Measurements from ENCODE around the gene MNT.
A peak's percentile ranks its signal among the peaks of the same experiment; 100 is the strongest.

The MNT gene

GRCh38 chr17:2344528-2344927 lies 56.3 kb downstream of the MNT start:
- TF ChIP-seq MYC (IDR thresholded peaks at IDR 0.05; ENCODE audit: low read depth, low read length) = no peak
- TF ChIP-seq CTCF (IDR thresholded peaks at IDR 0.05; ENCODE audit: low read depth, low read length) = no peak
- TF ChIP-seq POLR2A (IDR thresholded peaks at IDR 0.05; ENCODE audit: extremely low read depth, insufficient read length) = no peak
- TF ChIP-seq, protein P1, sequence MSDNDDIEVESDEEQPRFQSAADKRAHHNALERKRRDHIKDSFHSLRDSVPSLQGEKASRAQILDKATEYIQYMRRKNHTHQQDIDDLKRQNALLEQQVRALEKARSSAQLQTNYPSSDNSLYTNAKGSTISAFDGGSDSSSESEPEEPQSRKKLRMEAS (IDR thresholded peaks at IDR 0.05; ENCODE audit: low read depth, low read length) = no peak
- no peak overlapping the region for H3K4me3 ChIP-seq (ENCODE audit: low read depth, low read length)
- no peak for DNase-seq (ENCODE audit: low read depth)

GRCh38 chr17:2343421-2343820 lies 57.4 kb downstream of the MNT start:
- TF ChIP-seq CTCF (IDR thresholded peaks at IDR 0.05; ENCODE audit: low read depth, low read length) (no peak), MYC (IDR thresholded peaks at IDR 0.05; ENCODE audit: low read depth, low read length) (no peak), POLR2A (IDR thresholded peaks at IDR 0.05; ENCODE audit: extremely low read depth, insufficient read length) (no peak)
- TF ChIP-seq, protein P1 (IDR thresholded peaks at IDR 0.05; ENCODE audit: low read depth, low read length) = no peak
- H3K4me3 ChIP-seq (ENCODE audit: low read depth, low read length) = no peak overlapping the region
- no peak for DNase-seq (ENCODE audit: low read depth)

DNA sequence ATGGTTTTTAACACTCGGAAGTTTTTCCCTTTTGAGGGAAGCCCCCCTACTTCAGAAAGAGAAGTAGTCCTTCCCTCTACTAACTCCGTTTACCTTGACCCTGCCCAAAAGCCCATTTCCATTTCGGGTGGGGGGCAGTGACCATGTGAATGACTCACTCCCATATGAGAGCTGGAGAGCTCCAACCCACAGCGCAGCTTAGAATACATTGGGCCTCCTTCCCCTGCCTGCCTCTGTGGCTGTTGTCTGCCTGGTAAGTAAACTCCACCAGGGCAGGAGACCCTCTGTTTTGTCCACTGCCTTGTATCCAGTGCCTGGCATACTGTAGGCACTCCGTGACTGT lies 62.6 kb downstream of the MNT start:
- TF ChIP-seq MYC (IDR thresholded peaks at IDR 0.05; ENCODE audit: low read depth, low read length) (no peak), CTCF (IDR thresholded peaks at IDR 0.05; ENCODE audit: low read depth, low read length) (no peak)
- peak overlapping the region; percentile 50 for H3K4me3 ChIP-seq (ENCODE audit: low read depth, low read length)
- peak; percentile 46 for DNase-seq (ENCODE audit: low read depth)

- peak overlapping the region; percentile 52 for H3K4me3 ChIP-seq (ENCODE audit: low read depth, low read length)
- DNase-seq (ENCODE audit: low read depth) = peak; percentile 68
- TF ChIP-seq POLR2A (IDR thresholded peaks at IDR 0.05; ENCODE audit: extremely low read depth, insufficient read length) = no peak
- TF ChIP-seq CTCF (IDR thresholded peaks at IDR 0.05; ENCODE audit: low read depth, low read length) = no peak
These were observed 63.1 kb downstream of the MNT start for GRCh38 chr17:2337544-2338314.

DNA sequence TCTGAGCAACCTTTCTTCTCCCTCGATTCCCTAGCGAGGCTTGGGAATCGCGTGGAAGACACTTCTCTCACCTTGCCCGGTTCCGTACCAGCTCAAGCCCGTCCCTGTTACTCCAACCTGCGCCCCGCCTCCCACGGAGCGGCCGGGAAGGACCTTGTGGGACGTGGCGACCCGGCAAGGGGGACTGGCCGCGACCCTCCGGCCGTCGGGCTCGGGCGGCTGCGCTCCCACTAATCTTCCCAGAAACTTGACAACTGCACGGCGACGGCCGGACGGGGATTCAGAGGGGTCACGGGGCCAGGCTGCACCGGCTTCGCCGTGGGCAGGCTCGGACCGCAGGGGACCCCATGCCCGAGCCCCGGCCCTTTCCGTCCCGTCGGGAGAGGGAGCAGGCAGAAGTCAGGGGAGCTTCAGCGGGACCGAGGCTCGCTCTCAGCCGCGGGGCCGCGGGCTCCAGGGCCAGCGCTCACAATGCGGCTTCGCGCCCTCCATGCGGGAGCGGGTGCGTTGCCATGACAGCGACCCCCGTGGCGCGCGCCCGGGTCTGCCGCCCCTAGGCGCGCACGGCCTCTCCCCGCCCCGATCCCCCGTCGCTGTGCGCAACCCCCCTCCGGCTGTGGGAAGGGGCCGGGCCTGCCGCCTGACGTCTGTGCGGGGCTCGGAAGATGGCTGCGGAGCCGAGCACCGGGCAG lies 63.9 kb downstream of the MNT start, which contains the start of gene SGSM2:
TSS of gene SGSM2 (plus strand) at position 650 of the 692 bp plus-strand sequence. CDS start 188 bp downstream, outside the sequence.
- no peak for TF ChIP-seq MYC (IDR thresholded peaks at IDR 0.05; ENCODE audit: low read depth, low read length)
- TF ChIP-seq, protein P1 (IDR thresholded peaks at IDR 0.05; ENCODE audit: low read depth, low read length) = no peak
- TF ChIP-seq POLR2A (IDR thresholded peaks at IDR 0.05; ENCODE audit: extremely low read depth, insufficient read length) = no peak
- no peak for TF ChIP-seq CTCF (IDR thresholded peaks at IDR 0.05; ENCODE audit: low read depth, low read length)
- H3K4me3 ChIP-seq (ENCODE audit: low read depth, low read length) = peak within 1 kb of the TSS; percentile 98
- DNase-seq (ENCODE audit: low read depth) = peak; percentile 70

All from NB4 (cell line).